ENCODE measurements around the gene SFT2D2.

The SFT2D2 gene

GRCh38 chr1:168288311-168289052 lies 62.7 kb downstream of the SFT2D2 start:
- Histone ChIP-seq H3K9me2 (replicated peaks; ENCODE audit: low read depth, low read length) (no peaks in the 10 kb centered on the region), H3K36me3 (ENCODE audit: insufficient read depth, low read length) (no peaks in the 10 kb centered on the region), H3K4me1 (ENCODE audit: insufficient read depth, low read length, poor library complexity, severe bottlenecking) (peaks cover 19% of the 10 kb centered on the region), H3K9ac (ENCODE audit: low read depth, low read length, poor library complexity, severe bottlenecking) (no peak overlapping the region), H3K4me3 (ENCODE audit: low read length, poor library complexity, severe bottlenecking) (no peak overlapping the region), H3K27me3 (ENCODE audit: insufficient read depth, low read length, poor library complexity, severe bottlenecking) (no peaks in the 10 kb centered on the region), H3K79me2 (ENCODE audit: insufficient read depth, low read length) (no peaks in the 10 kb centered on the region; the same call in 1 of the 2 replicates), H3F3A (ENCODE audit: low read depth) (no peaks in the 10 kb centered on the region), H4K20me1 (ENCODE audit: insufficient read depth, low read length, poor library complexity, severe bottlenecking) (no peaks in the 10 kb centered on the region), H2AFZ (ENCODE audit: low read length) (no peak overlapping the region), H3K4me2 (ENCODE audit: low read depth, low read length, poor library complexity, severe bottlenecking) (no peak overlapping the region), H3K9me3 (ENCODE audit: insufficient read depth, low read depth, low read length) (no peaks in the 10 kb centered on the region)
- TF ChIP-seq CTCF (conservative IDR thresholded peaks at IDR 0.05; ENCODE audit: low read length) (no peak), EZH2phosphoT487 (IDR thresholded peaks at IDR 0.05; ENCODE audit: borderline replicate concordance) (no peak)

GRCh38 chr1:168291222-168291837 lies 65.5 kb downstream of the SFT2D2 start:
- Histone ChIP-seq H3K36me3 (ENCODE audit: insufficient read depth, low read length) (no peaks in the 10 kb centered on the region), H3K4me2 (ENCODE audit: low read depth, low read length, poor library complexity, severe bottlenecking) (no peak overlapping the region), H3K9ac (ENCODE audit: low read depth, low read length, poor library complexity, severe bottlenecking) (no peak overlapping the region), H3K79me2 (ENCODE audit: insufficient read depth, low read length) (no peaks in the 10 kb centered on the region), H4K20me1 (ENCODE audit: insufficient read depth, low read length, poor library complexity, severe bottlenecking) (no peaks in the 10 kb centered on the region), H3K9me3 (ENCODE audit: insufficient read depth, low read depth, low read length) (no peaks in the 10 kb centered on the region), H3F3A (ENCODE audit: low read depth) (no peaks in the 10 kb centered on the region), H3K9me2 (replicated peaks; ENCODE audit: low read depth, low read length) (no peaks in the 10 kb centered on the region), H3K27me3 (ENCODE audit: insufficient read depth, low read length, poor library complexity, severe bottlenecking) (no peaks in the 10 kb centered on the region), H2AFZ (ENCODE audit: low read length) (no peak overlapping the region), H3K4me3 (ENCODE audit: low read length, poor library complexity, severe bottlenecking) (no peak overlapping the region), H3K4me1 (ENCODE audit: insufficient read depth, low read length, poor library complexity, severe bottlenecking) (peaks cover 7% of the 10 kb centered on the region)
- TF ChIP-seq EZH2phosphoT487 (IDR thresholded peaks at IDR 0.05; ENCODE audit: borderline replicate concordance): no peak
- TF ChIP-seq CTCF (conservative IDR thresholded peaks at IDR 0.05; ENCODE audit: low read length): no peak

GRCh38 chr1:168293356-168293755 lies 67.6 kb downstream of the SFT2D2 start:
- Histone ChIP-seq H2AFZ (ENCODE audit: low read length) (no peak overlapping the region), H3K9ac (ENCODE audit: low read depth, low read length, poor library complexity, severe bottlenecking) (no peak overlapping the region), H3K27me3 (ENCODE audit: insufficient read depth, low read length, poor library complexity, severe bottlenecking) (no peaks in the 10 kb centered on the region), H3K9me2 (replicated peaks; ENCODE audit: low read depth, low read length) (no peaks in the 10 kb centered on the region), H4K20me1 (ENCODE audit: insufficient read depth, low read length, poor library complexity, severe bottlenecking) (no peaks in the 10 kb centered on the region), H3F3A (ENCODE audit: low read depth) (no peaks in the 10 kb centered on the region), H3K36me3 (ENCODE audit: insufficient read depth, low read length) (no peaks in the 10 kb centered on the region), H3K9me3 (ENCODE audit: insufficient read depth, low read depth, low read length) (no peaks in the 10 kb centered on the region), H3K4me3 (ENCODE audit: low read length, poor library complexity, severe bottlenecking) (no peak overlapping the region), H3K4me1 (ENCODE audit: insufficient read depth, low read length, poor library complexity, severe bottlenecking) (no peaks in the 10 kb centered on the region), H3K4me2 (ENCODE audit: low read depth, low read length, poor library complexity, severe bottlenecking) (no peak overlapping the region), H3K79me2 (ENCODE audit: insufficient read depth, low read length) (no peaks in the 10 kb centered on the region)
- TF ChIP-seq CTCF (conservative IDR thresholded peaks at IDR 0.05; ENCODE audit: low read length) (no peak), EZH2phosphoT487 (IDR thresholded peaks at IDR 0.05; ENCODE audit: borderline replicate concordance) (no peak)

Measured in Loucy (cell line).